ENCODE data around the gene NHP2.
"Not testable (repeated sequence)": the region's sequence is repeated elsewhere in the genome, so short reads cannot be mapped to it uniquely, and the experiment has no call there.

The NHP2 gene

DNA sequence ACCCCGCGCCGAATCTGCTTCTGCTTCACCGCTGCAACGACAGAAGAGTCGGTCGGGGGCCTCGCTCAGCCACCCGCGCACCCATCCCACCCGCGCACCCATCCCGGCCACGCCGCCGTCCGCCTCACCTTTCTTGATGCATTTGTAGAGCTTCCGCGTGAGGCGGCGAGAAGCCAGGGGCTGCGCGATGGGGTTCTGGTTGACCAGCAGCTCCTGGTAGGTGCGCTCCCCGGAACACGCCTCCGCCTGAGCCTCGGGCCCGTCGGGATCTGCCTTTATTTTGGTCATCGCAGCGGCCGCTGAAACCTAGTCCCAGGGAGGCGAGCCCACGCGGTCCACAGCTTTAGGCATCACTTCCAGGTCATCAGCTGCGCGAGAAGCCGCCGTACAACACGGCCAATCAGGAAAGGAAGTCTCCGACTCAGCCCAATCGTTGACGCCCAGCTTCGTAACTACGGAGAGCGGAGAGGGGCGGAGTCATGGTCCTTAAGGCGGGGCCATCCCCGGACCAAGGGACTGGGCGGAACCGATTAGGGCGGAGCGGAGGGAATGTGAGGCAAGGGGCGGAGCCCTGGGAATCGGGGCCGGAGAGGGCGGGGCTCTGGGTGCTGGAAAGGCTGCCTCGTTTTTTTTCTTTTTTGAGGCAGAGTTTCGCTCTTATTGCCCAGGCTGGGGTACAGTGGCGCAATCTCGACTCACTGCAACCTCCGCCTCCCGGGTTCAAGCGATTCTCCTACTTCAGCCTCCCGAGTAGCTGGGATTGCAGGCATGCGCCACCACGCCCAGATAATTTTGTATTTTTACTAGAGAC is at the start of gene NHP2:
NHP2 (minus strand) TSS at position 356 of the 811 bp plus-strand sequence; CDS start at position 288, 68 bp downstream.
- DNase-seq (ENCODE audit: low read depth) = peak; percentile 94

DNA sequence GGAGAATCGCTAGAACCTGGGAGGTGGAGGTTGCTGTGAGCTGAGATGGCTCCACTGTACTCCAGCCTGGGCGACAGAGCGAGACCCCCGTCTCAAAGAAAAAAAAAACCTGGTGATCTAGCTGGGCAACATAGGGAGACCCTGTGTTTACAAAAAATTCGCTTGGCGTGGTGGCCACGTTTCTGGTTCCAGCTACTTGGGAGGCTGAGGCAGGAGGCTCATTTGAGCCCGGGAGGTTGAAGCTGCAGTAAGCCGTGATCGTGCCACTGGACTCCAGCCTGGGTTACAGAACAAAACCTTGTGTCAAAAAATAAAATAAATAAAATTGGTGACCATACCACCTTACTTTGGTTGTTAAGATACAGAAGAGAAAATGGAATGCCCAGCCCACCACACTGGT is 48.9 kb upstream of the NHP2 start:
- DNase-seq (ENCODE audit: low read depth) = no peak

DNA sequence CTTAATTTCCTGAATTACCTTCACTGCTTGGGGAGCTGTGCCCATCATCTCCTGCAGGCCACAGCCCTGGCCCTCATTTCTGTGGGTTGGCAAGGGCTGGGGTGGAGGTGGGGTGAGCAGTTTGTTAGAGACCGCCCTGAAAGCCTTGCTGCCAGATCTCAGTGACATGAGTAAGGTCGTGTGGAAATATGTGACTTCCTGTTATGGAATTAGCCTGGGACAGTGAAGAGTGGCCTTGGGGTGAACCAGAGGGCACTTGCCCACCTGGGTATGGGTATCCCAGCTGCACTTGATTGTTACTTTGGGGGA is 48.2 kb upstream of the NHP2 start:
- no peak for DNase-seq (ENCODE audit: low read depth)

DNA sequence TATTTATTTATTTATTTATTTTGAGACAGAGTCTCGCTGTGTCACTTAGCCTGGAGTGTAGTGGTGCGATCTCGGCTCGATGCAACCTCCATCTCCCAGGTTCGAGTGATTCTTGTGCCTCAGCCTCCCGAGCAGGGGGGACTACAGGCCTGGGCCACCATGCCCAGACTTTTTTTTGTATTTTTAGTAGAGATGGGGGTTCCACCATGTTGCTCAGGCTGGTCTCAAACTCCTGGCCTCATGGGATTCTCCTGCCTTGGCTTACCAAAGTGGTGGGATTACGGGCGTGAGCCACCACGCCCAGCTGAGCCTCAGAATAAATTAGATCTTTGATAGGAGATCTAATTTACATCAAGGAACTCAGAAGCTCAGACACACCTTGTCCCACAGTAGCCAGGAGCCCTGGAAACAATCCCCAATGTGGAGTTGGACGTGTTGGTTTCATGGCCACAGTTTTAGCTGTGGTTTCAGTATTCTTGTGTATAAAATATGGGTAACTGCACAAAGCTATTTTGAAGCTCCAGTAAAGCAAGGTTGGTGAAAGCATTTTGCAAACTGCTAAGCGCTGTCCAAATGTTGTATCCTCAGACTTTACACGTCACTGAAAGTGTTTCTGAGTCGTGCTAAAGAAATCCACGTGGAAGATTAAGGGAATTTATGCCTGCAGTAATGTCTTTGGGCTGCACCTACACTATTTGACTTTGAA is 47.7 kb upstream of the NHP2 start:
- no peak for DNase-seq (ENCODE audit: low read depth)

DNA sequence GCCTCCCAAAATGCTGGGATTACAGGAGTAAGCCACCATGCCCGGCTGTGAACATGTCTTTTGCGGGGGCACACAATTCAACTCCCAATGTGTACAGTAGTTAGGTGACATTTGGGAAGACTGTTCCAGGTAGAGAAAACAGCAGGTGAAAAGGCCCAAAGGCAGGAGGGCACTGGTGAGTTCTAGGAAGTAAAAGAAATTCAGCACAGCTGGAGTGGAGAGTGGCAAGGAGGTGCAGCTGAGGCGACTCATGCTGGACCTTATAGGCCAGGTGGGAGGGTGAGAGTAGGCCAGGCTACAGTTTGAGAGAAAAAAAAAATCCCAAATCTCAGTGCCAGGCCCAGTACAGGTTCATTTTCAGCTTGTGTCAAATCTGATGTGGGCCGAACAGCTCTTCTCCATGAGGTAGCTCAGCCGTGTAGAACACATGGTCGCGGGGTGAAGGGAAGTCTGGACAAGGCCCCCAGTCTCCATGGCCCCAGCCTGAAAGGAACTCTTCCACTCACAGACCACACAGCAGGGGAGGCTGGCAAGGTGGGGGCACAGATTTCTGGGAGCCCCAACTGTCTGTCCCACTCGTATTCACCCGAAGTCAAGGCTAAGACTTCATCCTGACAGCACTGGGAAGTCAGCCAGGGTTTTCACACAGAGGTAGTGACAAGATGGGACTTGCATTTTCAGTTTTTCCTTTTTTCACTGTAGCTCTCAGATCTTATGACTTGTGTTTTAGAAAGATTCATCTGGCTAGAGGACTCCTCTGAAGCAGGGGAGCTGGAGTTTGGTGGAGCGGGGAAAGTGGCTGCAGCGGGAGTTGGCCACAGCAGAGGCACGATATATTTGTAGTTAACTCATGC is 46.1 kb upstream of the NHP2 start:
- no peak for DNase-seq (ENCODE audit: low read depth)

DNA sequence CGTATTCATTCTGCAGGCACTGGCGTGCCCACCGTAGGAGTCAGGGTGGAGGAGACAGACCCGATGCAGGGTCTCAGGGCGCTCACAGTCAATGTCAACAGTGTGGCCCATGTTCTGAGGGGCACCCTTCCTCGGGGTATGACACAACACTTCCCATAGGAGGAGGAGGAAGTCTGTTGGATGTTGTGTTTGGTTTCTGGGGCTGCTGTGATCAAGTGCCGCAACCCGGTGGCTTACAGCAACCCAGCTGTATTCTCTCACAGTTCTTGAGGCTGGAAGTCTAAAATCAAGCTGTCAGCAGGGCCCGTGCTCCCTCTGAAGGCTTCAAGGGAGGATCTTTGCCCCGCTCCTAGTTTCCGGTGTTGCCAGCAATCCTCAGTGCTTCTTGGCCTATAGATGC is 45.0 kb upstream of the NHP2 start:
- no peak for DNase-seq (ENCODE audit: low read depth)

DNA sequence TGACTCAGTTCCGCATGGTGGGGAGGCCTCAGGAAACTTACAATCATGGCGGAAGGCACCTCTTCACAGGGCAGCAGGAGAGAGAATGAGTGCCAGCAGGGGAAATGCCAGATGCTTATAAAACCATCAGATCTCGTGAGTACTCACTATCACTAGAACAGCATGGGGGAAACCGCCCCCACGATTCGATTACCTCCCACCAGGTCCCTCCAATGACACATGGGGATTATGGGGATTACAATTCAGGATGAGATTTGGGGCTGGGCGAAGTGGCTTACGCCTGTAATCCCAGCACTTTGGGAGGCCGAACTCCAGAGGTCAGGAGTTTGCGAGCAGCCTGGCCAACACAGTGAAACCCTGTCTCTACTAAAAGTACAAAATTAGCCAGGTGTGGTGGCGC is 44.5 kb upstream of the NHP2 start:
- not testable (repeated sequence) for DNase-seq (ENCODE audit: low read depth)

DNA sequence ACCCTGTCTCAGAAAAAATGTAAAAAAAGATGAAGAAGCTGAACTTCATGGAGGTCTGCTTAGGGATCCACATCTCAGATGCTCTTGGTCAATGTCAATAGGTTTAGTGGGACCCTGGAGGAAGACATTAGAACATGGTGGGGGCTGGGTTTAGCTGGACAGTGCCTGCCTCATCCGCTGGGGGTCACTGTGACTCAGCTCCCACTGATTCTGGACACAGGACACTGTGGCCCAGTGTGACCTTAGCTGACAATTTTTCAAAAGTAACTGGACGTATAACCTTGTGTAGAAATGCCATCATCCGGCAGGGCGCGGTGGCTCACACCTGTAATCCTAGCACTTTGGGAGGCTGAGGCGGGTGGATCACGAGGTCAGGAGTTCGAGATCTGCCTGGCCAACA is 43.3 kb upstream of the NHP2 start:
- no peak for DNase-seq (ENCODE audit: low read depth)

DNA sequence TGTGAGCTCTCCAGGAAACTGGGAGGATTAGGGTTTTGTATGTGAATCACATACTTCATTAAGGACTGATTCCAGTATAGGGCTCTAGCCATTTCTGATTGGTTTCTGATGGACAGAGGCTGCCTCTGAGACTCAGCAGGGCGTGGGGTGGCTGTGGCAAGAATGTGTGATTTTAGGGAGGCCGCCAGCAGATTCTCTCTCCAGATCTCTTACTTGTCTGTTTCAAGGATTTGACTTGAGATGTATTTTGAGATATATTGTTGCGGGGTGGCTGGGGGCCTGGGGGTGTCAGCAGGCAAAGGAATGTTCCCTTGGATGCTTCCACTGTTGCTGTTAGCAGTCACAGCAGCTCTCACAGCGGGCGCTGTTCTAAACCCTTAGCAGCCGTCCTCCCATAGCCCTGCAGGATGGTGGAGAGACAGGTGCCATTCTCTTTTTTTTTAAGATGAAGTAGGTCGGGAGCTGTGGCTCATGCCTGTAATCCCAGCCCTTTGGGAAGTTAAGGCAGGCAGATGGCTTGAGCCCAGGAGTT is 42.7 kb upstream of the NHP2 start:
- no peak for DNase-seq (ENCODE audit: low read depth)

DNA sequence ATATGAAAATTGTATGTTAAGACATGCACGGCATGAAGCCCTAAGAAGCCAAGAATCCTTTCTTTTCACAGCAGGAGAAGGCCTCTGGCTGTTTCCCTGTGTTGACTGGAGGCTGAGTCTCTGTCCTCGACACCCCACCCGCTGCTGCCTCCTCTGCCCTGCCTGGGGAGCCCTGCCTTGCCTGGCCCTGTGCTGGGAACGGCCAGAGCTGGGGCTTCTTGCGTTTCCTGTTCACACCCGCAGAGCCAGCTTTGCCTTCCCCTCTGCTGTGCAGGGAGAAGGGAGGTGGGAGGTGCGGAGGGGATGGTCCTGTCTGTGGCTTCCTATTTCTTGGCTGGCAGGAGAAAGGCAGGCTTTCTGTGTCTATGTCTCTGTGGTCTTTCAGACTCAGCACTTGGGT is 40.3 kb upstream of the NHP2 start:
- DNase-seq (ENCODE audit: low read depth) = no peak

DNA sequence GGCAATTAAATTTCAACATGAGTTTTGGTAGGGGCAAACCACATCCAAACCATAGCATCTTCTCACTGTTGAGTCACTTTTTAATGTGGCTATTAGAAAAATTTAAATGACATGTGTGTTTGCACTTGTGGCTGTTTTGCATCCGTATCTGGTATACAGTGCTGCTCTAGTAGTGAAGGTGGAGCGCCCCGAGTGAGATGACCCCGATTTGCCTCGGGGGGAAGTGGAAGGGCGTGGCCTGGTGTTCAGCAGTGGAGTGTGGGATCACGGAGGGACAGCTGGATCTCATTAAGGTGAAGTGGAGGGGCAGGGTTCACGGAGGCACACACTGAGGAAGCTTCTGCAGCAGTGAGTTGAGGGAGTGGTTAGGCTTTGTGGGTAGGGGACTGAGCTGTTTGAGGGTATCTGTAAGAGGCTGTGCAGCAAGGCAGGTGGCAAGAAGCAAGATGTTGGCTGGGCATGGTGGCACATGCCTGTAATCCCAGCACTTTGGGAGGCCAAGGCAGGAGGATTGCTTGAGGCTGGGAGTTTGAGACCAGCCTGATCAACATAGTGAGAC is 39.6 kb upstream of the NHP2 start:
- no peak for DNase-seq (ENCODE audit: low read depth)

DNA sequence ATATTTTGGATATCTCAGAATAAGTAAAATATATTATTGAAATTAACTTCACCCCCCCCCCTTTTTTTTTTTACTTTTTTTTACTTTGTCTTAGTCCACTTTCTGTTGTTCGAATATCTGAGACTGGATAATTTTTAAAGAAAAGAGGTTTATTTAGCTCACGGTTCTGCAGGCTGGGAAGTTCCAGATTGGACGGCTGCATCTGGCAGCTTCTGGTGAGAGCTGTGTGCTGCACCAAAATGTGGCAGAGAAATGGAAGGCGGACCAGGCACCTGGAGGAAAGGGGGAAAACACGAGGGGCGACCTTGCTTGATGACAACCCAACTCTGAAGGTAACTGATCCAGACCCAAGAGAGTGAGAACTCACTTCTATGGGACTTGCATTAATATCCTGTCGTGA is 39.1 kb upstream of the NHP2 start:
- DNase-seq (ENCODE audit: low read depth) = no peak

DNA sequence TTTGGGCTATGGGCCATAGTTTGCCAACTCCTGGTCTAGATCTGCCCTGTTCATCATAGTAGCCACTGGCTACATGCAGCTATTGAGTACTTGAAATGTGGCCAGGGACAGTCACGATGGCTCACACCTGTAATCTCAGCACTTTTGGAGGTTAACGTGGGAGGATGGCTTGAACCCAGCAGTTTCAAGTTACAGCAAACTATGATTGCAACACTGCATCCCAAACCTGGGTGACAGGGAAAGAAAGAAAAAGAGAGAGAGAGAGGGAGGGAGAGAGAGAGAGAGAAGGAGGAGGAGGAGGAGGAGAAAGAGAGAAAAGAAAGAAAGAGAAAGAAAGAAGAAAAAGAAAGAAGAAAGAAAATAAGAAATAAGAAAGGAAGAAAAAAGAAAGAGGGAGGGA is 38.6 kb upstream of the NHP2 start:
- no peak for DNase-seq (ENCODE audit: low read depth)

DNA sequence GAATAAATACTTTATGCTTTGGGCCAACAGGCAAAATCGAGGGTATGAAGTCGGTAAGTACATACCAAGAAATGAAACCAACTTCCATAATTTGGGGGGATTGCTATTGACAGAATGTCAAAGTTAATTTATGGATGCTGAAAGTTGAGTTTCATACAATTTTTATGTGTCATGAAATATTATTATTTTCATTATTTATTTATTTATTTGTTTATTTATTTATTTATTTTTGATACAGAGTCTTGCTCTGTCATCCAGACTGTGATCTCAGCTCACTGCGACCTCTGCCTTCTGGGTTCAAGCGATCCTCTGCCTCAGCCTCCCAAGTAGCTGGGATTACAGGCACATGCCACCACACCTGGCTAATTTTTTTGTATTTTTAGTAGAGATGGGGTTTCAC is 38.0 kb upstream of the NHP2 start:
- no peak for DNase-seq (ENCODE audit: low read depth)

DNA sequence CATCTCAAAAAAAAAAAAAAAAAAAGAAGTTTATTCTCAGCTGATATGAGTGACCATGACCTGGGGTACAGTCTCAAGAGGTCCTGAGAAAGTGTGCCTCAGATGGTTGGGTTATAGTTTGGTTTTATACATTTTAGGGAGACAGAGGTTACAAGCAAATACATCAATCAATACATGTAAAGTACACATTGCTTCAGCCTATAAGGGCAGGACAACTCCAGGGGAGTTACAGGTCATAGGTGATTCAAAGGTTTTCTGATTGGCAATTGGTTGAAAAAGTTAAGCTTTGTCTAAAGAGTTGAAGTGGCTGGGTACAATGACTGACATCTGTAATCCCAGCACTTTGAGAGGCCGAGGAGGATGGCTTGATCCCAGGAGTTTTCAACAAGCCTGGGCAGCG is 35.7 kb upstream of the NHP2 start:
- no peak for DNase-seq (ENCODE audit: low read depth)

DNA sequence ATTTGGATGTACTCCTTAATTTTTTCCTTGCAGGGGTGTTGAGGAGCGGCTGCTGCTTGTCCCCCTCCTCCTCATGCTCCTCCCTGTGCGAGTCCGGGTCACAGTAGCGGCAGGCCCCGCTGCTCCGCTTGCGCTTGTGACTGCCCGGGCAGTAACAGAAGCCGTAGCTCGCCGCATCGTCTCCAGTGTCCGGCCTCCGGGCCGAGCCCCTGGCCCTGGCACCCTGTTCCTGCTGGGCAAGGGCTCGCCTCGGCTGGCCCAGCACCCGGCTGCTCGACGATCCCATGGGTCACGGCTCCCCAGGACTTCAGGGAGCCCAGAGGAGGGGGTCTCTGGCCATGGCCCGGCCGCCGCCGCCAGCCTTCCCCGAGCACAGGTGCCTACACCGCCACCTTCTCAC is 33.3 kb upstream of the NHP2 start, which contains the start of gene GMCL2:
GMCL2 (minus strand) TSS at position 358 of the 400 bp plus-strand sequence; CDS start at position 286, 72 bp downstream.
- DNase-seq (ENCODE audit: low read depth) = no peak

DNA sequence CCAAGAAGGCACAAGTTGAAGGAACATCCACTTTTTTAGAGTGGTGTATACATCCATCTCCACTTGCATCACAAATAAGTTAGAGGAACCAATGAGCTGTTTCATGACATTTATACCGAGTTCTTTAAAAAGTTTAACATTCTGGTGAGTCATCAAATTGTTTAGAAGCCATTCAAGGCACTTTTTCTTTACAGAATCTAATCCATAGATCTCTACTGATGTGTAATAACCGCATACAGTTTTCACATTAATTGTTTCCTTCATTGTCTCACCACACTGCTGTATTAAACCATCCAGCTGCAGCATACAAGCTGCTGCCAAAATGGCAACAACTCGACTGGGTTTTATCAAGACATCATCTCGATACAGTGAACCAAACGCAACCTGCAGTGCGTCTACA is 32.7 kb upstream of the NHP2 start:
- DNase-seq (ENCODE audit: low read depth) = no peak

DNA sequence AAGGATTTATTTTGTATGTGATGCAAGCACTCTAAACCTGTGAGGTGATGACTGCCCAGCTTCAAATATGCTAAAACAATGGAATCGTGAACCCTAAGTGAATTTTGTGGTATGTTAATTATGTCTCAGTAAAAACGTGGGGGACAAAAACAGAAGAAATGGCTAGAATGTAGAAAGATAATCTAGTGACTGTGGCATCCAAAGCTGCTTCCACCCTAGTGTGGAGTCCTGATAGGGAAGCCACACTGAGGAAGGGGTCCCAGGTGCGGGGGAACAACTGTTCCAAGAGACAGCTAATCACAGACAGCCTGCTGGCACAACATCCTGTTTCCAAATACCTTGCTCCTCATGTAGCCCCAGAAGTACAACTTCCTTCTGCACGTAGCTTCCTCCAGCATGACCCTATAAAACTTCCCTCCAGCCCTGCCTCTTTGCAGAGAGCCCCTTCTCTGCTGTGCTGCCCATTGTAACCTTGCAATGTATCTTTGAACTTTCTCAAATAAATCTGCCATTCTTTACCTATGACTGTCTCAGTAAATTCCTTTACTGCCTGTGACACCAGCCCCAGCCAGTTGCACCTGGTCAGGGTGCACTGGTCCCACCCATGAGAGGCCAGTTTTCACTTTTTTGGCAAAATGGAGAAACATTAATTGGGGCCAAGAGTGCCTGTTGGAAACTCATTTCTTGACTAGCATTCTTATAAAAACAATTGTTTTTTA is 28.6 kb upstream of the NHP2 start:
- no peak for DNase-seq (ENCODE audit: low read depth)

DNA sequence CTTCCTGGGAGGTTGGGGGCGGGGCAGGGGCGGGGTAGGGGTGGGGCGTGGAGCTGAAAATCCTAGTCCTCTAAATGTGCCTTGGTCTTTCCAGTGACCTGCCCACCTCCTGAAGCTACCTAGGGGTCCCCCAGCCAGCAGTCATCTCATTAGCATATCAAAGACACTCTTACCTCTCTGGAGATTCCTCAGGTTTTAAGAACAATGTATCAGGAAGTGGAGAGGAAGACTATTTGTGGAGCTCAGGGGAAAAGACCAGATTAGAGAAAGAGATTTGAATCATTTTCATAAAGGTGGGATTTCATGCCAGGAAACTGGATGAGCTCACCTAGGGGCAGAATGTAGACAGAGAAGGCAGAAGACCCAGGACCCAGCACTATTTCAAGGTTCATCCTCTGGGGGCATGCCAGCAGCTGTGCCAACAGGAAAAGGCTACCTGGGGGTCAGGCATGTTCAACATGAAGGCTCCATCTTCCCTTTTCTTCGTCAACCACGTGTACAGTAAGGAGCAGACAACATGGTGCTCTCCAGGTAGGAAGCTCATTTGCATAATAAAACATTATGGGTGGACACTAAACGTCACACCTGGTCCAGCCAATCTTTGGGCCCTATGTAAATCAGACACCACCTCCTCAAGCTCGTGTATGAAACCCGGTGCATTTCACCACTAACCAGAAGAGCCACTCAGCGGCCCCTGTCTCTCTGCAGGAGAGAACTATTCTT is 26.6 kb upstream of the NHP2 start:
- DNase-seq (ENCODE audit: low read depth) = no peak

DNA sequence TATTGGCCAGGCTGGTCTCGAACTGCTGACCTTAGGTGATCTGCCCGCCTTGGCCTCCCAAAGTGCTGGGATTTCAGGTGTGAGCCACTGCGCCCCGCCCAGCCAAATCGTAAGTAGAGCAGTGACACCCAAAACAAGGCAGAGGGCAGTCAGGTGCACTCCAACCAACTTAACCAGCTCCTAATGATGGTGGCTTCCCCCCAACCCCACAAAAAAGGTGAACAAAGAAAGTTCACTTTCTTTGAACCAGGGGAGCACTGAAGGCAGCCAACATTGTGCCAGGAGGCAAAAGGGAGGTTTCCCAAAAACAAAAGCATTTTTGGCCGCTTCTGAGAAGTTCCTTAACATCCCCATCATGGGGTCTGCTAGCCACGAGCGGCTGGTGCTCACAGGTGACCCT is 23.9 kb upstream of the NHP2 start:
- no peak for DNase-seq (ENCODE audit: low read depth)

DNA sequence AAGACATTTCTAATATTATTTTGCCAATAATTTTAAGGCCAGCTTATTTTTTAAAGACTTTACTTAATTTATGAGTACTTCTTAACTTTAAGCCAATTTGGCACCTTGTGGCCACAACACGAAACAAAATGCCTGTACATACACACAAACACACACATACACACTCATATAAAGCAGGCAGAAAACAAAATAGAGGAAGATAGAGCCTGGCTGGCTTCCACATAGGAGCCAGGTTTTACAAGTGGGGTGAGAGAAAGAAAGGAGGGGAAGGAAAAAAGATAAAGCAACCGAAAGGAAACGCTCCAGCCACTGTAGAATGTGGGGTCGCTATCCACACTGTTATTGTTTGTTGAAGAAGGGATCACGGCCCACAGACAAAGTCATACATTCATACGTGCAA is 23.1 kb upstream of the NHP2 start:
- no peak for DNase-seq (ENCODE audit: low read depth)

Measured in activated gamma-delta T cell treated with anti-CD3 and anti-CD28 coated beads, Interleukin-2, amount 50 U/mL, for 16 hours (primary cell).